Lower lobe of right lung (tissue), 2 donors: ENCODE data around the gene TECPR2. TPM values are rescaled to one million over a fixed set of nuclear protein-coding genes. Genes with fewer than 3 reads are reported as not detected.

ENCODE experiments used
- ATAC-seq, 2 donors: fragments of 200-7000 bp; cut with Tn5 transposase; one replicate each; pipeline ENCODE4 v1.9.1; 2020 to 2022; ENCODE audit warnings: mild to moderate bottlenecking in 2 of 2, moderate library complexity in 2 of 2
- DNase-seq: peaks from one replicate; pipeline ENCODE4 v3.0.0-alpha.2; 2020
- H3K27ac ChIP-seq: fragments of 200-600 bp; one replicate; pipeline ENCODE4 v1.8.0; 2022
- H3K27me3 ChIP-seq: fragments of 200-600 bp; one replicate; pipeline ENCODE4 v1.8.0; 2022; ENCODE audit warnings: low read depth
- H3K36me3 ChIP-seq: fragments of 200-600 bp; one replicate; pipeline ENCODE4 v1.8.0; 2022; ENCODE audit warnings: mild to moderate bottlenecking
- H3K4me1 ChIP-seq: fragments of 200-600 bp; one replicate; pipeline ENCODE4 v1.8.0; 2022
- H3K4me3 ChIP-seq: fragments of 200-600 bp; one replicate; pipeline ENCODE4 v1.8.0; 2022; ENCODE audit warnings: mild to moderate bottlenecking
- H3K9me3 ChIP-seq: fragments of 200-600 bp; one replicate; pipeline ENCODE4 v1.8.0; 2022
- CTCF ChIP-seq: fragments of 200-600 bp; IDR thresholded peaks from one replicate; pipeline ENCODE4 v1.8.0; 2022; ENCODE audit warnings: antibody characterized with exemption, mild to moderate bottlenecking
- intact Hi-C: fragments of 100-400 bp; cut with DNase I; formaldehyde crosslinking; loops from one replicate; pipeline ENCODE4 v1.11.0; 2022
- total RNA-seq: library from RNA; stranded (reverse); fragmentation: NEBNext Ultra II Directional; extraction: Animal tissue kit (Norgen Biotek cat#: 25700); gene quantifications from one replicate; pipeline ENCODE4 v1.2.1, GENCODE V29; 2021
- donor health status: DM: no; HTN: yes; CAD: no; lungs with severe emphysema.

TECPR2 gene
- total RNA-seq, 1 donor from 2014 or later: 23.2 TPM

- peak overlapping the region; percentile 75 for H3K4me3 ChIP-seq
- peak overlapping the region; percentile 87 for H3K27ac ChIP-seq
- no peaks in the 10 kb centered on the region for H3K27me3 ChIP-seq
- no peak for TF ChIP-seq CTCF
- peaks cover 27% of the 10 kb centered on the region for H3K4me1 ChIP-seq
- no peak for ATAC-seq
- no peak for DNase-seq
- intact Hi-C loops: no loop called here
- no peaks in the 10 kb centered on the region for H3K36me3 ChIP-seq
- H3K9me3 ChIP-seq: no peaks in the 10 kb centered on the region
These were observed 161.1 kb downstream of the TECPR2 start for GRCh38 chr14:102523569-102524450.

GRCh38 chr14:102524451-102525218 is 161.9 kb downstream of the TECPR2 start:
- TF ChIP-seq CTCF: peak; percentile 100
- Histone ChIP-seq H3K36me3 (no peaks in the 10 kb centered on the region), H3K4me1 (peaks cover 27% of the 10 kb centered on the region), H3K27me3 (no peaks in the 10 kb centered on the region), H3K4me3 (peak overlapping the region; percentile 75), H3K9me3 (no peaks in the 10 kb centered on the region), H3K27ac (peak overlapping the region; percentile 87)
- ATAC-seq: peak; percentile 98
- DNase-seq: peak; percentile 99
- intact Hi-C loops: no loop called here

GRCh38 chr14:102525219-102525928 is 162.6 kb downstream of the TECPR2 start:
- intact Hi-C loops: no loop called here
- ATAC-seq: peak; percentile 57 to 68
- Histone ChIP-seq H3K9me3 (no peaks in the 10 kb centered on the region), H3K27me3 (no peaks in the 10 kb centered on the region), H3K36me3 (no peaks in the 10 kb centered on the region), H3K4me3 (peak overlapping the region; percentile 75), H3K27ac (peak overlapping the region; percentile 87), H3K4me1 (peaks cover 27% of the 10 kb centered on the region)
- no peak for TF ChIP-seq CTCF
- DNase-seq: no peak

GRCh38 chr14:102525929-102526497 is 163.3 kb downstream of the TECPR2 start:
- peak overlapping the region; percentile 75 for H3K4me3 ChIP-seq
- intact Hi-C loops: no loop called here
- H3K27ac ChIP-seq: peak overlapping the region; percentile 87

More at GRCh38 chr14:102525929-102526497, 163.3 kb downstream of the TECPR2 start:
- Histone ChIP-seq H3K4me1 (peaks cover 27% of the 10 kb centered on the region), H3K27me3 (no peaks in the 10 kb centered on the region), H3K36me3 (no peaks in the 10 kb centered on the region), H3K9me3 (no peaks in the 10 kb centered on the region)
- no peak for ATAC-seq
- TF ChIP-seq CTCF: no peak
- no peak for DNase-seq
